Activated naive CD8-positive, alpha-beta T cell (primary cell): Measurements from ENCODE around the gene TBX15.

ENCODE experiments used
- H3K27ac Mint-ChIP-seq: one replicate; pipeline ENCODE4 v1.8.0; 2021; ENCODE audit warnings: mixed read lengths
- H3K27me3 Mint-ChIP-seq: one replicate; pipeline ENCODE4 v1.8.0; 2021; ENCODE audit warnings: mixed read lengths
- H3K36me3 Mint-ChIP-seq: one replicate; pipeline ENCODE4 v1.8.0; 2021; ENCODE audit warnings: mixed read lengths
- H3K4me1 Mint-ChIP-seq: one replicate; pipeline ENCODE4 v1.8.0; 2021; ENCODE audit warnings: low read depth, mixed read lengths
- H3K4me3 Mint-ChIP-seq: one replicate; pipeline ENCODE4 v1.8.0; 2021; ENCODE audit warnings: mild to moderate bottlenecking, mixed read lengths
- H3K9me3 Mint-ChIP-seq: one replicate; pipeline ENCODE4 v1.8.0; 2021; ENCODE audit warnings: low read depth, mixed read lengths

TBX15 gene

DNA sequence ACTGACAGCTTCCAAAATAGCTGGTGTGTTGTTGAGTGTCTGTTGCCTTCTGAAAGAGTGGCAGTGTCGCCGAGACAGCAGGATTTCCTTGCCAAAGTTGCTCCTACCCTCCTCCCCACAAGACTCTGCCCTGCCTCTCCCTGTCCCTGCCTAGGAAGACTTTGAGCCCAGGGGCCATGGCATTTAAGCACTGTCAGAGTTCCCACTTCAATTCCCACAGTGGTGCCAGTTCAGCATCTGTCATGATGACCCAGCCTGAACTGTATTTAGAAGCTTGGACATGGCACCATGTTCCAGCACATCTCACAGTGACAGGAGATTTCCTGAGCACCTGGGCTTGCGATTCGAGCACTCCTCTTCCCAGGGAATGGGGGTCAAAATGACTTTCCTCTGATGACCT is 43.6 kb downstream of the TBX15 start:
- no peak overlapping the region for H3K4me3 Mint-ChIP-seq
- H3K27me3 Mint-ChIP-seq, result peaks cover 1% of the 10 kb centered on the region
- H3K9me3 Mint-ChIP-seq, result no peaks in the 10 kb centered on the region
- no peaks in the 10 kb centered on the region for H3K36me3 Mint-ChIP-seq
- H3K4me1 Mint-ChIP-seq, result no peaks in the 10 kb centered on the region
- H3K27ac Mint-ChIP-seq, result no peak overlapping the region

- Mint-ChIP-seq H3K9me3 (no peaks in the 10 kb centered on the region), H3K4me3 (no peak overlapping the region), H3K27me3 (peaks cover 1% of the 10 kb centered on the region), H3K27ac (no peak overlapping the region), H3K4me1 (no peaks in the 10 kb centered on the region), H3K36me3 (no peaks in the 10 kb centered on the region)
These were observed 44.0 kb downstream of the TBX15 start for GRCh38 chr1:118944133-118944532.

GRCh38 chr1:118940957-118941356 is 47.2 kb downstream of the TBX15 start:
- Mint-ChIP-seq H3K27me3 (peaks cover 2% of the 10 kb centered on the region), H3K4me3 (no peak overlapping the region), H3K9me3 (no peaks in the 10 kb centered on the region), H3K4me1 (no peaks in the 10 kb centered on the region), H3K27ac (no peak overlapping the region), H3K36me3 (no peaks in the 10 kb centered on the region)

GRCh38 chr1:118937413-118938072 is 50.6 kb downstream of the TBX15 start:
- H3K9me3 Mint-ChIP-seq, result no peaks in the 10 kb centered on the region
- no peak overlapping the region for H3K27ac Mint-ChIP-seq
- H3K4me3 Mint-ChIP-seq, result no peak overlapping the region
- H3K4me1 Mint-ChIP-seq, result no peaks in the 10 kb centered on the region
- H3K27me3 Mint-ChIP-seq, result peaks cover 2% of the 10 kb centered on the region
- no peaks in the 10 kb centered on the region for H3K36me3 Mint-ChIP-seq

GRCh38 chr1:118934706-118935105 is 53.4 kb downstream of the TBX15 start:
- Mint-ChIP-seq H3K27me3 (peaks cover 2% of the 10 kb centered on the region), H3K9me3 (no peaks in the 10 kb centered on the region), H3K4me1 (no peaks in the 10 kb centered on the region), H3K27ac (no peak overlapping the region), H3K36me3 (no peaks in the 10 kb centered on the region), H3K4me3 (no peak overlapping the region)

DNA sequence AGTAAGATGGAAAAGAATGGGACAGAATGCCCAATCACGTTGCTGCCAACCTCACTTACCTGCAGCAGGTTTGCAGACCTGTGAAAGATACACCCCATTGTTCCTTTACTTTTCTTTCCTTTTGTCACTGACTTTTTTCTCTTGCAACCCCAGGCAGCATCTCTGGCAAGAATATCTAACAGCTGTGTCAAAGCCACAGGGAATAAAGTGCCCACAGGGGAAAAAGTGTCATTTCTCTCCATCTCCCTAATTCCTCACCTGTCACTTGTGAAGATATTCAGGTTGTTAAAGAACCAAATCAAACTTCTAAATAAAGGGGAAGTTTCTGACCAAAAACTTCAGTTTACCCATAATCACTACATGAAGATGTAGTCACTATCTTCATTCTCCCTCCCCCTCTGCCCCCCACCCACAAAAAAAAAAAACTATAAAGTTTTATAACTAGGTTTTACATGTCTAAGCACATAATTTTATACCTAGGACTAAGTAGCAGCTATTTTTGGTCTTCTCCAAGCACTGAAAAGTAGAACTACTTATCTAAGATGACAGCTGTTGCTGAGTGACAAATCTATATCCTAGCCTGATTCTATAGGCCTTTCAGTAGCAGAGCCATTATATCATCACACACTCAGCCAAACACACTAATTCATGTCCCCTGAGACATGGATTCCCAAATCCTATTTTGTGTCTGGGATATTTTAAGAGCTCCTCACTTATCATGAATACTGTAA is 54.9 kb downstream of the TBX15 start:
- H3K4me1 Mint-ChIP-seq, result no peaks in the 10 kb centered on the region
- no peak overlapping the region for H3K27ac Mint-ChIP-seq
- no peak overlapping the region for H3K4me3 Mint-ChIP-seq
- H3K9me3 Mint-ChIP-seq, result peaks cover 6% of the 10 kb centered on the region
- H3K36me3 Mint-ChIP-seq, result no peaks in the 10 kb centered on the region
- peaks cover 6% of the 10 kb centered on the region for H3K27me3 Mint-ChIP-seq

DNA sequence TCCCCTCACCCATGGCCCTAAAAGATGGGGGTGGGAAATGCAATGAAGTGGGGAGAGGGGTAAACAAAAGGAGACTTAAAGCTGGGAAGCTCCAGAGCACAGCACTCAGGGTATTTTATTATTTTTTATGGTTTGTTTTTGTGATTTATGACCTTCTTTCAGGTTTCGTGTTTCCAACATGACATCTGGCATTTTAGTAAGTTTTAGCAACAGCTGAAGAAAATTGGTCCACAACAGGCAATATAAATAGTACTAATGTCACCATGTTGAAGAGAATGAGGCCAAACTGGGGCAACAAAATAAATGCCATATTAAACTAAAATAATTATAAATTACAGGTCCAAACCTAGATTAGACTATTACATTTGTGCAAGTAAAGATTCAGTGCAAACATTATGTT is 56.3 kb downstream of the TBX15 start:
- Mint-ChIP-seq H3K27me3 (peaks cover 6% of the 10 kb centered on the region), H3K4me3 (no peak overlapping the region), H3K27ac (no peak overlapping the region), H3K4me1 (no peaks in the 10 kb centered on the region), H3K9me3 (peaks cover 6% of the 10 kb centered on the region), H3K36me3 (no peaks in the 10 kb centered on the region)

DNA sequence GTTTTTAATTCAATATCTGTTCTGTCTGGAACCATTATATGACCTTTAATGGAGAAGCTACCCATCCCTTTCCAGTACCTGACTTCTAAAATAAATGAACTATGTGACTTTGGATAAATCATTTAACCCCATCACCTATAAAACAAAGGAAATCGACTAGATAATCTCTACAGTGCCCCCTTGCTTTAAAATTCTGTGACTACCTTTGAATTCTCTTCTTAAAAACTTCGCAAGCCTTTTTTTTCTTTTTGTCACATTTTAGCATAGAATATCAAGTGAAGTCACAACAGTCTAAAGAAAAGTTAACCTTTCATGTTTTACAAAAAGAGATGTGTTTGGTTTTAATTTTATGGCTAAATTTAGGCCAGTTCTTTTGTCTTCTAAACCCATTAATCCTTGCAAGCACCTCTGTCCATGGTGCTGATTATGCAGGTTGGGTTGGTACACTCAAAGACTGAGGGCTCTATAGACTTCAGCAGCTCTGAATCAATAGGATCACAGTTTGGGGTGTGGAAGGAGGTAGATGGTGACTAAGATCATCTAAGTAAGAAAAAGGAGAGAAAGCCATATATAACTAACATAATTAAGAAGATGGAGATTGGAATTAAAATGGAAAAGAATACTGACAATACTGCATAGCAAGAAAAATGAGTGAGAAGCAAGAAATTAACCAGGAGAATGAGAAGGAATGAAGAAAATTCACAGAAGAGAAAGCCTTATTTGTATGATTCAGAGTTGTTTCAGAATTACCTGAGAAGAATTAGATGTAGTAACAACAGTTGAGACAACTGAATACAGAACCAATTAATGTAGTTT is 59.2 kb downstream of the TBX15 start:
- Mint-ChIP-seq H3K4me1 (no peaks in the 10 kb centered on the region), H3K9me3 (peaks cover 6% of the 10 kb centered on the region), H3K27ac (no peak overlapping the region), H3K36me3 (no peaks in the 10 kb centered on the region), H3K27me3 (peaks cover 6% of the 10 kb centered on the region), H3K4me3 (no peak overlapping the region)

DNA sequence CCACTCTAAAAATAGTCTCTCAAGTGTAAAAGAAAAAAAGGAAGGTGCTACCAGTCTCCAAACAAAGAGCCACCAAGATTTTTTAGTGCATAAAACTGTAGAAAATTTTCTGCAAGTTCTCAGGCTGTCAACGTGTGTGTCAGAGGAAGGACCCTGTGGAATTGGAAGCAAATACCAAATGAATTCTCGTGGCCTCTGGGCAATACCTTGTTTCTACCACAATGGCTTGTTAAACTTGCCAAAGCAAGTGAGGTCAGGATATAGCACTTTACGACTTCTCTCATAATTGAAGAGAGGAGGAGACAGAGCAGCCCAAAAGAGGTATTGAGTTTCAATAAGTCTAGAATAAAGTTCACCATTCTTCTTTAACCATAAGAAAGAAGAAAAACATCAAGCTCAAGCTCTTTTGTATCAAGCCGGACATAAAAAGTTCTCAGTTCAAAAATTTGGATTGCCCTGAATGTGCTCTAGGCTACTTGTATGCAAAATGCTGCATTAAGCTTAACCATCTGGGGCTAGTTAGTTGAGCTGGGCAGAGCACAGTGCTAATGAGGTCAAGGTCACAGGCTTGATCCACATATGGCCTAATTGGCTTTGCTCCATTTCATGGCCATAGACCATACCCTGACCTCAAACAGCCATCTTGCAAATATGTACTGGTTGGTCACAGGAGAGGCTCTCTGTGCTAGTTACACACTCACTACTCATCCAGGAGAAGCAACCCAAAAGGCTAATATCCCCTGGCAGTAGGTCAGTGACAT is 60.5 kb downstream of the TBX15 start:
- Mint-ChIP-seq H3K9me3 (peaks cover 6% of the 10 kb centered on the region), H3K4me3 (no peak overlapping the region), H3K27me3 (peaks cover 6% of the 10 kb centered on the region), H3K36me3 (no peaks in the 10 kb centered on the region), H3K27ac (no peak overlapping the region), H3K4me1 (no peaks in the 10 kb centered on the region)

- H3K36me3 Mint-ChIP-seq, result no peaks in the 10 kb centered on the region
- H3K27ac Mint-ChIP-seq, result no peak overlapping the region
- H3K4me1 Mint-ChIP-seq, result no peaks in the 10 kb centered on the region
- H3K9me3 Mint-ChIP-seq, result peaks cover 6% of the 10 kb centered on the region
- H3K4me3 Mint-ChIP-seq, result no peak overlapping the region
- H3K27me3 Mint-ChIP-seq, result peaks cover 6% of the 10 kb centered on the region
These were observed 61.9 kb downstream of the TBX15 start for GRCh38 chr1:118926261-118926660.

GRCh38 chr1:118925651-118926050 is 62.5 kb downstream of the TBX15 start:
- Mint-ChIP-seq H3K27me3 (peaks cover 6% of the 10 kb centered on the region), H3K27ac (no peak overlapping the region), H3K9me3 (peaks cover 6% of the 10 kb centered on the region), H3K36me3 (no peaks in the 10 kb centered on the region), H3K4me1 (no peaks in the 10 kb centered on the region), H3K4me3 (no peak overlapping the region)

DNA sequence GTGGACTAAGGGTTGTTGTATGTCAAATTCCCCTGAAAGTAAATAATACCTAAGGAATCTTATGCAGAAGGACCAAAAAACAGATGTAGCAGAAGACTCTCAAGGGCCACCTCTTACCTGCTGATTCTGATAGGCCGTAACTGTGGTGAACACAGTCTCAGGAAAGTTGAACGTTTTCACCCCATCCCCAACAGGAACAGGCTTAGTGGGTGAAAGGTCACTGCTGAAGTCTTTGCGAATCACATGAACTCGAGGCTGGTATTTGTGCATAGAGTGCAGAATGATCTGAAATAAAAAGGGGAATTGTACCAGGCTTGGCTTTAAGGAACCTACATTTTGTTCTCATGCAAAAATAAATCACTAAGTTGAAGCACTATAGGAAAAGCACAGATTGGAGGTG is 64.8 kb downstream of the TBX15 start:
- no peak overlapping the region for H3K27ac Mint-ChIP-seq
- H3K36me3 Mint-ChIP-seq, result no peaks in the 10 kb centered on the region
- H3K4me1 Mint-ChIP-seq, result no peaks in the 10 kb centered on the region
- H3K9me3 Mint-ChIP-seq, result no peaks in the 10 kb centered on the region
- no peak overlapping the region for H3K4me3 Mint-ChIP-seq
- H3K27me3 Mint-ChIP-seq, result no peaks in the 10 kb centered on the region

DNA sequence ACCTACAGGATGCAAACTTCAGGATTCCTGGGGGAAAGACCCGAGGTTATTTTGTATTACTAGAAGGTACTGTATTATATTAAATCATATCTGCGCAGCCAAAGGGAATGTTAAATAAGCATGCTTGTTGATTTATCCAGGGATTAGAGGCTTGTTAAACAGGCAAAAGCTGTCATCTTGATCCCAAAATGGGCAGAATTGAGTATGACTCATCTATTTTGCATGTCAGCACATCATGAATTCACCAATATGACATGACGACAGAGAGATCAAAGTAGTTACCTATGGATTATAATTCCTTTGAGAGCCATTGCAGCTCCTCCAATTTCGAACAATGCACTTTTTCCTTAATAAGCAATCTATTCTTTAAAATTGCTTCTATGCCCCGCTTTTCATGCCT is 66.1 kb downstream of the TBX15 start:
- Mint-ChIP-seq H3K4me1 (no peaks in the 10 kb centered on the region), H3K36me3 (no peaks in the 10 kb centered on the region), H3K4me3 (no peak overlapping the region), H3K9me3 (no peaks in the 10 kb centered on the region), H3K27ac (no peak overlapping the region), H3K27me3 (peaks cover 2% of the 10 kb centered on the region)

DNA sequence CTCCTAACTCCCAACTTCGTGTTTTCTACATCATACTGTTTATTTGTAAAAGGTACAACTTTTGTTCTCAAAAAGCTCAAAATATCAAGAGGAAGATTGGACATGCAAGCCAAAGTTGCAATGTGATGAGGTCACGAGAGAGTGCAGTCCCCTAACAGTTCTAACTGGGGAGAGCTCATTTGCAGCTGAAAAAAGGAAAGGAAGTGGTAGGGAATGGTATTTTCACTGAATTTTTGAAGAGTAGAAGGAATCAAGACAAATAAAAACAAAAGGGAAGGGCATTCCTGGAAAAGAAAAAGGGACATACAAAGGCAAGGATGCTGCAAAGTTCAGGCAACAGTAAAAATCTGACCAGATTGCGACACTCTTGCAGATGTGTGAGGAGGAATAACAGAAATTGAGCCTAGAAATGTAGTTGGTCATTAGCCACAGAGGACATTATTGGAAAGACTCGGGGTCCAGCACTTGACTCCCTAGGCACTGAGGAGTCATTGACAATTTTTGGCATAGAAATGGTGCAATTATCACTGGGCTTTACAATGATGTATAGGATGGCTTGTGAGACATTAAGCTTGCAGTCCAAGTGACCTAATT is 67.9 kb downstream of the TBX15 start:
- Mint-ChIP-seq H3K27ac (no peak overlapping the region), H3K9me3 (no peaks in the 10 kb centered on the region), H3K36me3 (no peaks in the 10 kb centered on the region), H3K4me1 (no peaks in the 10 kb centered on the region), H3K27me3 (peaks cover 4% of the 10 kb centered on the region), H3K4me3 (no peak overlapping the region)
